Ascending aorta (tissue), 2 donors: Measurements from ENCODE around the gene ANKRD29. TPM values are rescaled to one million over a fixed set of nuclear protein-coding genes. Genes with fewer than 3 reads are reported as not detected.

Experiments used
- DNase-seq, 2 donors: peaks; one replicate each; pipeline ENCODE4 v3.0.0-alpha.2; 2019; ENCODE audit warnings: low spot score in 2 of 2
- H3K27ac ChIP-seq, 2 donors: fragments of 200-600 bp; sonication (generic); one replicate each; pipeline ENCODE4 v1.5.1; 2016 to 2017; ENCODE audit warnings: mild to moderate bottlenecking in 1 of 2
- H3K27me3 ChIP-seq: fragments of 200-600 bp; sonication (generic); one replicate; pipeline ENCODE4 v1.5.1; 2017
- H3K36me3 ChIP-seq, 2 donors: fragments of 200-600 bp; sonication (generic); one replicate each; pipeline ENCODE4 v1.5.1; 2016
- H3K4me1 ChIP-seq, 2 donors: fragments of 200-600 bp; sonication (generic); one replicate each; pipeline ENCODE4 v1.5.1; 2016 to 2017; ENCODE audit warnings: mild to moderate bottlenecking in 1 of 2
- H3K4me3 ChIP-seq, 2 donors: fragments of 200-600 bp; sonication (generic); one replicate each; pipeline ENCODE4 v1.5.1; 2016 to 2017; ENCODE audit warnings: mild to moderate bottlenecking in 1 of 2
- H3K9me3 ChIP-seq, 2 donors: fragments of 200-600 bp; sonication (generic); one replicate each; pipeline ENCODE4 v1.5.1; 2016
- CTCF ChIP-seq, 3 experiments: fragments of 200-600 bp in 2 of 3; fragments of 450-650 bp in 1 of 3; sonication (generic) in 2 of 3; IDR thresholded peaks; one replicate each; pipeline ENCODE4 v1.5.1; 2016 to 2019; ENCODE audit warnings: antibody characterized with exemption in 3 of 3, mild to moderate bottlenecking in 1 of 3, moderate library complexity in 1 of 3
- intact Hi-C: fragments of 100-400 bp; cut with DNase I; formaldehyde crosslinking; loops from one replicate; pipeline ENCODE4 v1.15.1; 2023
- total RNA-seq: library from RNA; depleted of rRNA; stranded (reverse); fragments of >200 nt; gene quantifications from one replicate; pipeline ENCODE4 v1.1.0, GENCODE V29; 2016

Gene ANKRD29
- total RNA-seq, 1 donor from 2014 or later: 118 TPM

- H3K36me3 ChIP-seq: no peaks in the 10 kb centered on the region
- peak overlapping the region; percentile 59 to 80 for H3K4me3 ChIP-seq
- peak overlapping the region in 1 of 2 donors; percentile 2 for H3K27ac ChIP-seq
- TF ChIP-seq CTCF (IDR thresholded peaks at IDR 0.05): no peak
- H3K27me3 ChIP-seq: no peaks in the 10 kb centered on the region
- peak in 1 of 2 donors; percentile 60 for DNase-seq
- H3K9me3 ChIP-seq: no peaks in the 10 kb centered on the region
- peaks cover 0 to 5% of the 10 kb centered on the region in 2 donors for H3K4me1 ChIP-seq
- intact Hi-C loops: no loop called here
These were observed 27.1 kb upstream of the ANKRD29 start for GRCh38 chr18:23689616-23690504.

- Histone ChIP-seq H3K36me3 (no peaks in the 10 kb centered on the region), H3K4me1 (peaks cover 0 to 5% of the 10 kb centered on the region in 2 donors), H3K27ac (peak within 1 kb of the TSS in 1 of 2 donors; percentile 2), H3K4me3 (peak within 1 kb of the TSS; percentile 59 to 80), H3K27me3 (no peaks in the 10 kb centered on the region), H3K9me3 (no peaks in the 10 kb centered on the region)
- peak in 1 of 3 experiments; percentile 26 for TF ChIP-seq CTCF (IDR thresholded peaks at IDR 0.05)
- intact Hi-C loops: no loop called here
- DNase-seq: peak in 1 of 2 donors; percentile 64
These were observed 26.4 kb upstream of the ANKRD29 start, which contains the start of gene LAMA3 for GRCh38 chr18:23689031-23689615. TSS of gene LAMA3 (plus strand) at chr18:23689453. CDS start at chr18:23689684, 231 bp downstream.

- Histone ChIP-seq H3K4me1 (peaks cover 0 to 5% of the 10 kb centered on the region in 2 donors), H3K4me3 (peak overlapping the region in 1 of 2 donors; percentile 80), H3K27me3 (no peaks in the 10 kb centered on the region), H3K9me3 (no peaks in the 10 kb centered on the region), H3K27ac (no peak overlapping the region), H3K36me3 (no peaks in the 10 kb centered on the region)
- no peak for DNase-seq
- intact Hi-C loops: no loop called here
- TF ChIP-seq CTCF (IDR thresholded peaks at IDR 0.05): no peak
These were observed 25.8 kb upstream of the ANKRD29 start for GRCh38 chr18:23688528-23688927.

- no peak for DNase-seq
- H3K4me3 ChIP-seq: no peak overlapping the region
- no peaks in the 10 kb centered on the region for H3K27me3 ChIP-seq
- intact Hi-C loops: no loop called here
- H3K9me3 ChIP-seq: no peaks in the 10 kb centered on the region
- H3K36me3 ChIP-seq: no peaks in the 10 kb centered on the region
- peaks cover 0 to 5% of the 10 kb centered on the region in 2 donors for H3K4me1 ChIP-seq
- no peak overlapping the region for H3K27ac ChIP-seq
- no peak for TF ChIP-seq CTCF (IDR thresholded peaks at IDR 0.05)
These were observed 21.9 kb upstream of the ANKRD29 start for GRCh38 chr18:23684515-23685197.

GRCh38 chr18:23683671-23684070 is 21.0 kb upstream of the ANKRD29 start:
- Histone ChIP-seq H3K27ac (no peak overlapping the region), H3K4me1 (peaks cover 0 to under 1% of the 10 kb centered on the region in 2 donors), H3K36me3 (no peaks in the 10 kb centered on the region), H3K4me3 (no peak overlapping the region), H3K9me3 (no peaks in the 10 kb centered on the region), H3K27me3 (no peaks in the 10 kb centered on the region)
- TF ChIP-seq CTCF (IDR thresholded peaks at IDR 0.05): no peak
- intact Hi-C loops: no loop called here
- DNase-seq: no peak
